Gastrocnemius medialis (tissue), 4 donors: ENCODE data around the gene CYFIP2.

Source experiments
- CTCF ChIP-seq, 5 experiments: fragments of 450-650 bp in 3 of 5; fragments of 200-600 bp in 2 of 5; sonication (generic) in 2 of 5; IDR thresholded peaks in 4 of 5; conservative IDR thresholded peaks in 1 of 5; 1 replicate in 4 of 5; 2 replicates in 1 of 5; pipeline ENCODE4 v1.5.1; 2016 to 2019; ENCODE audit warnings: antibody characterized with exemption in 5 of 5, mild to moderate bottlenecking in 3 of 5, moderate library complexity in 3 of 5
- POLR2A ChIP-seq, 2 donors: fragments of 450-650 bp; IDR thresholded peaks; one replicate each; pipeline ENCODE4 v1.6.1; 2017; ENCODE audit warnings: antibody characterized with exemption in 2 of 2, mild to moderate bottlenecking in 2 of 2, moderate library complexity in 2 of 2

DNA sequence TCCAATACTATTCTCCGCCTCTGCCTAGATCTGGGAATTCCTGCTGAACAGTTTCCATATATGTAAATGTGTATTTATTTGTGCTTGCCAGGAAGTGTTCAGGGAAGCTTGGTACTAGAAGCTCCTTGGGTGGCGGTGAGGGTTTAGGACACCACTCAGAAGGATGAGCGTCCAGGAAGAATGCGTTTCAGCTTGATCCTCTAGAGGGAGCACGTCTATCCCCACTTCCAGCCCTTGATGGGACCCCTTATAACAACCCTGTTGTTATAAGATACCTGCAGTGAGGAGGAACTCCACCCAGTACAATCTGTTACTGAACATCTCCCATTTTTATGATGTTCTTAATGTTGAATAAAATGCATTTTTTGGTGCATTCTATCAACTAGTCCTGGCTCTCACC lies 88.9 kb downstream of the CYFIP2 start:
- TF ChIP-seq CTCF (IDR thresholded peaks at IDR 0.05 in 4 of 5, conservative IDR thresholded peaks at IDR 0.05 in 1 of 5) = no peak
- TF ChIP-seq POLR2A (IDR thresholded peaks at IDR 0.05) = no peak
